Peyer's patch (tissue), 4 donors: ENCODE results near the gene THAP5. TPM values are rescaled to one million over a fixed set of nuclear protein-coding genes. Genes with fewer than 3 reads are reported as not detected.

Experiments
- DNase-seq, 3 donors: peaks; one replicate each; pipeline ENCODE4 v3.0.0-alpha.2; 2017 to 2019
- H3K27ac ChIP-seq, 4 donors: fragments of 200-600 bp; sonication (generic); one replicate each; pipeline ENCODE4 v1.5.1; 2016 to 2019
- H3K27me3 ChIP-seq, 2 donors: fragments of 200-600 bp; sonication (generic); one replicate each; pipeline ENCODE4 v1.5.1; 2019
- H3K36me3 ChIP-seq, 3 donors: fragments of 200-600 bp; sonication (generic); one replicate each; pipeline ENCODE4 v1.5.1; 2016 to 2019
- H3K4me1 ChIP-seq, 4 donors: fragments of 200-600 bp; sonication (generic); one replicate each; pipeline ENCODE4 v1.5.1; 2016 to 2019
- H3K4me3 ChIP-seq, 4 donors: fragments of 200-600 bp; sonication (generic); 1 replicate in 3 of 4; 2 replicates in 1 of 4; pipeline ENCODE4 v1.5.1; 2016 to 2019; ENCODE audit warnings: mild to moderate bottlenecking in 1 of 4
- H3K9me3 ChIP-seq, 4 donors: fragments of 200-600 bp; sonication (generic); one replicate each; pipeline ENCODE4 v1.5.1; 2016 to 2019; ENCODE audit warnings: mild to moderate bottlenecking in 1 of 4
- POLR2A ChIP-seq, 2 donors: fragments of 450-650 bp; IDR thresholded peaks; one replicate each; pipeline ENCODE4 v1.5.1; 2017; ENCODE audit warnings: antibody characterized with exemption in 2 of 2, mild to moderate bottlenecking in 2 of 2, moderate library complexity in 2 of 2
- total RNA-seq, 4 donors: library from RNA; depleted of rRNA; stranded (reverse); fragments of >200 nt; gene quantifications; one replicate each; pipeline ENCODE4 v1.1.0, GENCODE V29; 2016
- TF ChIP-seq, protein P1 (sequence below), 6 experiments: fragments of 450-650 bp in 4 of 6; fragments of 200-600 bp in 2 of 6; sonication (generic) in 1 of 6; IDR thresholded peaks; one replicate each; pipeline ENCODE4 v1.5.1; 2017 to 2019; ENCODE audit warnings: antibody characterized with exemption in 6 of 6, mild to moderate bottlenecking in 3 of 6, moderate library complexity in 1 of 6

Gene THAP5
- total RNA-seq, 4 donors from 2014 or later = 13.0 to 36.3 (median 20.4) TPM

DNA sequence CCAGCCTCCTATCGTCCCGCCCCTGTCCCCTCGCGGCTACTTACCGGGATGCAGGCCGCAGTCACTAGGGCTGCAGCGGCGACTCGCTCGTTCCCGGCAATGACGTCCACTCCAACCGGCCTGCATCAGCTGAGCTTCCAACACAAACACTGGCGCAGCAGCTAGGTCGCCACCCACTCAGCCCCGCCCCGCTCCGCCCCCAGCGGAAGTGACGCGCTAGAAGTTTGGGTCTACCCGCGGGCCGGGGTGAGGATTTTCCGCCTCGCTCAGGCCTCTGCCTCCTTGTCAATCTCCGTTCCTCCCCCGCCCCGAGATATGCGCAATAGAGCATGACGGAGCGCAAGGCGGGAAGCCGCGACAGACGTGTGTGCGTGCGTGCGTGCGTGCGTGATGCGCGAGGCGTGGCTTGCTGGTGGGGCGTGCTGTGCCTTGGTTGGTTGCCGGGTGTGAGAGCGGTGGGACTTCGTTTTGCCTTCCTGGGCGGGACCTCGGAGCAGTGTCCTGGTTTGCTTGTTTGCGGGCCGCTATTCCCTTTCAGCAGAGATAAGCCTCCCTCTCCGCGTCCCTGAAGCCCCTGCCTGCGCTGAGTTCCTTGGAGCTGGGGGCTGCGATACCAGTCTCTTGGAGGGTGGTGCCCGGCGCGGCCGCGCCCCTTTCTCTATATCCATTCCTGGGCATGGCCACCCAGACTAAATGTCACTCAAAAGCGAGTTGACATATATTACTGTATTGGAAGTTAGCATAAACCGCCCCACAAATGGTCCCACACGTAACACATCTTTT lies 43.3 kb downstream of the THAP5 start, which contains the start of gene PNPLA8:
Gene PNPLA8, minus strand, starts transcription at position 151 of the 783 bp plus-strand sequence. CDS start 10,644 bp downstream, outside the sequence.
- peak within 1 kb of the TSS; percentile 75 to 95 (median 84) for H3K4me3 ChIP-seq
- peak; percentile 100 for DNase-seq
- no peaks in the 10 kb centered on the region for H3K27me3 ChIP-seq
- peaks cover 0 to 20% (median 10%) of the 10 kb centered on the region in 4 donors for H3K4me1 ChIP-seq
- H3K36me3 ChIP-seq = no peaks in the 10 kb centered on the region
- peak within 1 kb of the TSS; percentile 94 to 100 (median 97) for H3K27ac ChIP-seq
- H3K9me3 ChIP-seq = no peaks in the 10 kb centered on the region
- TF ChIP-seq, protein P1, sequence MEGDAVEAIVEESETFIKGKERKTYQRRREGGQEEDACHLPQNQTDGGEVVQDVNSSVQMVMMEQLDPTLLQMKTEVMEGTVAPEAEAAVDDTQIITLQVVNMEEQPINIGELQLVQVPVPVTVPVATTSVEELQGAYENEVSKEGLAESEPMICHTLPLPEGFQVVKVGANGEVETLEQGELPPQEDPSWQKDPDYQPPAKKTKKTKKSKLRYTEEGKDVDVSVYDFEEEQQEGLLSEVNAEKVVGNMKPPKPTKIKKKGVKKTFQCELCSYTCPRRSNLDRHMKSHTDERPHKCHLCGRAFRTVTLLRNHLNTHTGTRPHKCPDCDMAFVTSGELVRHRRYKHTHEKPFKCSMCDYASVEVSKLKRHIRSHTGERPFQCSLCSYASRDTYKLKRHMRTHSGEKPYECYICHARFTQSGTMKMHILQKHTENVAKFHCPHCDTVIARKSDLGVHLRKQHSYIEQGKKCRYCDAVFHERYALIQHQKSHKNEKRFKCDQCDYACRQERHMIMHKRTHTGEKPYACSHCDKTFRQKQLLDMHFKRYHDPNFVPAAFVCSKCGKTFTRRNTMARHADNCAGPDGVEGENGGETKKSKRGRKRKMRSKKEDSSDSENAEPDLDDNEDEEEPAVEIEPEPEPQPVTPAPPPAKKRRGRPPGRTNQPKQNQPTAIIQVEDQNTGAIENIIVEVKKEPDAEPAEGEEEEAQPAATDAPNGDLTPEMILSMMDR (IDR thresholded peaks at IDR 0.05) = peak in 2 of 6 experiments; percentile 1 to 12
- TF ChIP-seq POLR2A (IDR thresholded peaks at IDR 0.05) = peak; percentile 92 to 93

DNA sequence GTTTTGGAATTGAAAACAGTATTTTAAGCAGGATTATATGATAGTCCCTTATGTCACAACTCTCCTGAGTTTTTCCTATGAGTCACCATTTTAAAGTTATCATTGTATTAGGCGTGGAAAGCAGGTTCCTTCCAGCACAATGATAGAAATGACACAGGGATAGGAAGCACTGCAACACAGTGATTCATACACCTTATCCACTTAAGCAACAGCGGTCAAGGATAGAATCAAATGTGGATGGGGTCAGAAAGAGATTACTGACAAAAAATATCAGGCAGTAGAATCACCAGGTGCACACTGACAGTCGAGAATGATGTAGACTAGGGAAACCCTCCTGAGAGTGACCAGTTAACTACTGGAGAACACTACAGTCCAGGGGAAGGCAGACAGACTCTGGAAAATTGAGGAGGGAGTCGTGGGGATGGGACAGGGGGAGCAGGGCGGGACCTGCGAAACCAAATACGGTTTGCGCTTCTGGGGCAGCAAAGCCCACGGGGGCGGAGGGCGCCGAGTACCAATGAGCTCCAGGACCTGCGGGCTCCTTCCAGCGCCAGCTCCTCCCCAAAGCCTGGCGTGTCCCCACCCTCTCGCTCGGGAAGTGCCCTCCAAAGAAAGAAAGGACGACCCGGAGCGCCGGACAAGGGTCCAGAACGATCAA lies 44.0 kb downstream of the THAP5 start:
- DNase-seq = no peak
- Histone ChIP-seq H3K9me3 (no peaks in the 10 kb centered on the region), H3K27me3 (no peaks in the 10 kb centered on the region), H3K27ac (peak overlapping the region; percentile 94 to 100 (median 97)), H3K4me3 (peak overlapping the region; percentile 75 to 95 (median 84)), H3K4me1 (peaks cover 0 to 20% (median 10%) of the 10 kb centered on the region in 4 donors), H3K36me3 (no peaks in the 10 kb centered on the region)
- TF ChIP-seq POLR2A (IDR thresholded peaks at IDR 0.05) = no peak
- TF ChIP-seq, protein P1 (IDR thresholded peaks at IDR 0.05) = peak in 1 of 6 experiments; percentile 25

GRCh38 chr7:108522780-108523179 lies 46.7 kb downstream of the THAP5 start:
- no peak for DNase-seq
- H3K4me3 ChIP-seq = no peak overlapping the region
- H3K27ac ChIP-seq = no peak overlapping the region
- no peak for TF ChIP-seq POLR2A (IDR thresholded peaks at IDR 0.05)
- TF ChIP-seq, protein P1 (IDR thresholded peaks at IDR 0.05) = no peak
- H3K4me1 ChIP-seq = peaks cover 0 to 20% (median 10%) of the 10 kb centered on the region in 4 donors
- peaks cover 0 to 7% (median 0%) of the 10 kb centered on the region in 3 donors for H3K36me3 ChIP-seq
- no peaks in the 10 kb centered on the region for H3K9me3 ChIP-seq
- H3K27me3 ChIP-seq = no peaks in the 10 kb centered on the region

GRCh38 chr7:108517951-108518350 lies 51.6 kb downstream of the THAP5 start:
- peaks cover 0 to 28% (median 0%) of the 10 kb centered on the region in 3 donors for H3K36me3 ChIP-seq
- H3K4me3 ChIP-seq = no peak overlapping the region
- no peak for DNase-seq
- no peaks in the 10 kb centered on the region for H3K9me3 ChIP-seq
- no peak overlapping the region for H3K27ac ChIP-seq
- H3K4me1 ChIP-seq = peaks cover 0 to 2% (median 0%) of the 10 kb centered on the region in 4 donors
- H3K27me3 ChIP-seq = no peaks in the 10 kb centered on the region
- TF ChIP-seq, protein P1 (IDR thresholded peaks at IDR 0.05) = no peak
- TF ChIP-seq POLR2A (IDR thresholded peaks at IDR 0.05) = no peak

- Histone ChIP-seq H3K4me3 (no peak overlapping the region), H3K27ac (no peak overlapping the region), H3K27me3 (no peaks in the 10 kb centered on the region), H3K36me3 (peaks cover 0 to 41% (median 0%) of the 10 kb centered on the region in 3 donors), H3K4me1 (no peaks in the 10 kb centered on the region), H3K9me3 (no peaks in the 10 kb centered on the region)
- TF ChIP-seq POLR2A (IDR thresholded peaks at IDR 0.05) = no peak
- TF ChIP-seq, protein P1 (IDR thresholded peaks at IDR 0.05) = no peak
- no peak for DNase-seq
These were observed 53.9 kb downstream of the THAP5 start for GRCh38 chr7:108515630-108516029.
